ENCODE data around the gene PIH1D1. TPM values are rescaled to one million over a fixed set of nuclear protein-coding genes. Genes with fewer than 3 reads are reported as not detected.
"Not testable (repeated sequence)": the region's sequence is repeated elsewhere in the genome, so short reads cannot be mapped to it uniquely, and the experiment has no call there.

The PIH1D1 gene
- total RNA-seq, 1 donor from 2014 or later: 133 TPM

- H3K4me1 ChIP-seq: peaks cover 5% of the 10 kb centered on the region
- H3K36me3 Mint-ChIP-seq: peaks cover 12% of the 10 kb centered on the region
- H3K36me3 ChIP-seq: no peaks in the 10 kb centered on the region
- H3K4me2 ChIP-seq: no peak overlapping the region
- H3K27ac ChIP-seq: no peak overlapping the region
- peaks cover 16% of the 10 kb centered on the region for H3K27me3 Mint-ChIP-seq (ENCODE audit: insufficient read depth, low read depth)
- H3K9me3 Mint-ChIP-seq: no peaks in the 10 kb centered on the region
- no peak overlapping the region for H3K27ac Mint-ChIP-seq
- no peaks in the 10 kb centered on the region for H3K9me3 ChIP-seq (ENCODE audit: low read depth)
- TF ChIP-seq CTCF (IDR thresholded peaks at IDR 0.05): no peak
- no peak for TF ChIP-seq EZH2 (IDR thresholded peaks at IDR 0.05)
- TF ChIP-seq EZH2phosphoT487 (IDR thresholded peaks at IDR 0.05): no peak
- peak overlapping the region; percentile 52 for H3K4me3 Mint-ChIP-seq
- H2AFZ ChIP-seq (replicated peaks): no peak overlapping the region
- H4K20me1 ChIP-seq (ENCODE audit: low read depth): peaks cover 5% of the 10 kb centered on the region
- peak; percentile 57 for DNase-seq (ENCODE audit: low spot score)
- no peak overlapping the region for H3K4me3 ChIP-seq
- no peak overlapping the region for H3K9ac ChIP-seq
- peaks cover 26% of the 10 kb centered on the region for H3K79me2 ChIP-seq (ENCODE audit: low read depth)
- no peaks in the 10 kb centered on the region for H3K27me3 ChIP-seq
- H3F3A ChIP-seq (ENCODE audit: low read depth): peaks cover 47% of the 10 kb centered on the region
- H3K4me1 Mint-ChIP-seq: peaks cover 20% of the 10 kb centered on the region
Observed at GRCh38 chr19:49447485-49448431, 3.9 kb downstream of the PIH1D1 start.

- no peak overlapping the region for H3K9ac ChIP-seq
- Mint-ChIP-seq H3K27me3 (ENCODE audit: insufficient read depth, low read depth) (peaks cover 23% of the 10 kb centered on the region), H3K4me3 (no peak overlapping the region), H3K4me1 (peaks cover 20% of the 10 kb centered on the region), H3K36me3 (peaks cover 9% of the 10 kb centered on the region), H3K27ac (peak overlapping the region; percentile 81), H3K9me3 (no peaks in the 10 kb centered on the region)
- peaks cover 13% of the 10 kb centered on the region for H3K4me1 ChIP-seq
- H3K9me3 ChIP-seq (ENCODE audit: low read depth): no peaks in the 10 kb centered on the region
- no peak for TF ChIP-seq EZH2phosphoT487 (IDR thresholded peaks at IDR 0.05)
- no peak for TF ChIP-seq CTCF (IDR thresholded peaks at IDR 0.05)
- TF ChIP-seq EZH2 (IDR thresholded peaks at IDR 0.05): no peak
- H4K20me1 ChIP-seq (ENCODE audit: low read depth): peaks cover 5% of the 10 kb centered on the region
- no peaks in the 10 kb centered on the region for H3K36me3 ChIP-seq
- peaks cover 21% of the 10 kb centered on the region for H3K79me2 ChIP-seq (ENCODE audit: low read depth)
- H3K4me3 ChIP-seq: no peak overlapping the region
- H2AFZ ChIP-seq (replicated peaks): no peak overlapping the region
- no peak overlapping the region for H3K27ac ChIP-seq
- DNase-seq (ENCODE audit: low spot score): no peak
- peaks cover 17% of the 10 kb centered on the region for H3K27me3 ChIP-seq
- peaks cover 48% of the 10 kb centered on the region for H3F3A ChIP-seq (ENCODE audit: low read depth)
- no peak overlapping the region for H3K4me2 ChIP-seq
Observed at GRCh38 chr19:49445997-49446396, 5.6 kb downstream of the PIH1D1 start.

DNA sequence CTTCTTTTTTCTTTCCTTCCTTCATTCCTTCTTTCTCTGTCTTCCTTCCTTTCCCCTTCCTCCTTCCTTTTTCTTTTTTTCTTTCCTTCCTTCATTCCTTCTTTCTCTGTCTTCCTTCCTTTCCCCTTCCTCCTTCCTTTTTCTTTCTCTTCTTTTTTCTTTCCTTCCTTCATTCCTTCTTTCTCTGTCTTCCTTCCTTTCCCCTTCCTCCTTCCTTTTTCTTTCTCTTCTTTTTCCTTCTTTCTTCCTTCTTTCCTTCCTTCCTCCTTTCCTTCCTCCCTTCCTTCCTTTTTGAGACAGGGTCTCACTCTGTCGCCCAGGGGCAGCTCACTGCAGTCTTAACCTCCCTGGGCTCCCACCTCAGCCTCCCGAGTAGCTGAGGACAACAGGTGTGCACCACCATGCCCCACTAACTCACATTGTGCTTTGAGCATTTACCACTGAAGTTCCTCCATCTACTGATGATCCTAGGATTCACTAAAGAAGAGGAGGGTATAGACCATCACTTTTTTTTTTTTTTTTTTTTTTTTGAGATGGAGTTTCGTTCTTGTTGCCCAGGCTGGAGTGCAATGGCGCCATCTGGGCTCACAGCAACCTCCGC is 7.4 kb downstream of the PIH1D1 start:
- H3K4me1 ChIP-seq; H3K4me2 ChIP-seq; H3K9me3 ChIP-seq (ENCODE audit: low read depth); H3K9ac ChIP-seq; H3K4me3 ChIP-seq; H3K27ac Mint-ChIP-seq; H3K36me3 ChIP-seq; DNase-seq (ENCODE audit: low spot score); H3K36me3 Mint-ChIP-seq; H3K9me3 Mint-ChIP-seq; H3K79me2 ChIP-seq (ENCODE audit: low read depth); H3K27ac ChIP-seq; H2AFZ ChIP-seq (replicated peaks): not testable (repeated sequence)
- Mint-ChIP-seq H3K4me1 (peaks cover 21% of the 10 kb centered on the region), H3K4me3 (peak overlapping the region; percentile 85), H3K27me3 (ENCODE audit: insufficient read depth, low read depth) (peaks cover 41% of the 10 kb centered on the region)
- H3F3A ChIP-seq (ENCODE audit: low read depth): peaks cover 54% of the 10 kb centered on the region
- peak; percentile 11 for TF ChIP-seq EZH2 (IDR thresholded peaks at IDR 0.05)
- peaks cover 35% of the 10 kb centered on the region for H3K27me3 ChIP-seq
- H4K20me1 ChIP-seq (ENCODE audit: low read depth): peaks cover 11% of the 10 kb centered on the region
